Stimulated activated CD8-positive, alpha-beta memory T cell treated with anti-CD3 and anti-CD28 coated beads, Interleukin-12 subunit alpha, Interleukin-12 subunit beta, amount 100 ng/mL, for 1 hour (primary cell): ENCODE data around the gene CTSL.

ENCODE experiments used
- DNase-seq: peaks from one replicate; pipeline ENCODE4 v3.0.0-alpha.2; 2020; ENCODE audit warnings: low read depth

CTSL gene

DNA sequence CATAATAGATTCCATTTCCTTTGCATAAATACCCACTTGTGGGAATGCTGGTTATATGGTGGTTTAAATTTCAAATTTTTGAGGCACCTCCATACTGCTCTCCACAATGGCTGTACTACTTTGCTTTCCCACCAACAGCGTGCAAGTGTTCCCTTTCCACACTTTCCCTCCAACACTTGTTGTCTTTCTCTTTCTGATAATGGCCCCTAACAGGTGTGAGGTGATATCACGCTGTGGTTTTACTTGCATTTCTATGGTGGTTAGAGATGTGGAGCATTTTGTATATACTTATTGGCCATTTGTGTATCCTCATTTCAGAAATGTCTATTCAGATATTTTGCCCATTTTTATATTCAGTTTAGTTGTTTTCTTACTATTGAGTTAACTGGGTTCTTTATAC is 34.6 kb downstream of the CTSL start:
- DNase-seq: no peak

DNA sequence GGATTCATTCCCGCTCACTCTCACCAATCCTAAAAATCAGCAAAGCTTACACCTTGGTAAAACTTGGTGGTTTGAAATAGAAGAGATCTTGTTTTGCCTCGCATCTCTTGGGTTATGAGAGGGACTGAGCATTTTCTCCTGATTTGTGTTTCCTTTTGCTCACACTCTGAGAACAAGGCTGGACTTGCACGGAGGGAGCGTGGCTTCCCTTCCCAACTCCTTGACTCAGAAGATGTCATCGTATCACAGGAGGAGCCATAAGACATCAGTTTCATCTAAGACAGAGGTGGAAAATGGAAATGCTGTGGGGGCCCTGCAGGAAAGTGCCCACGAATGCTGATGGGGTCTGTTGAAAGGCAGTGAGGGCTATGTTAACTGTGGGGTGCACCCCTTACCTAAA is 37.4 kb downstream of the CTSL start:
- DNase-seq: no peak

- no peak for DNase-seq
Observed at GRCh38 chr9:87765521-87765920, 39.6 kb downstream of the CTSL start.

DNA sequence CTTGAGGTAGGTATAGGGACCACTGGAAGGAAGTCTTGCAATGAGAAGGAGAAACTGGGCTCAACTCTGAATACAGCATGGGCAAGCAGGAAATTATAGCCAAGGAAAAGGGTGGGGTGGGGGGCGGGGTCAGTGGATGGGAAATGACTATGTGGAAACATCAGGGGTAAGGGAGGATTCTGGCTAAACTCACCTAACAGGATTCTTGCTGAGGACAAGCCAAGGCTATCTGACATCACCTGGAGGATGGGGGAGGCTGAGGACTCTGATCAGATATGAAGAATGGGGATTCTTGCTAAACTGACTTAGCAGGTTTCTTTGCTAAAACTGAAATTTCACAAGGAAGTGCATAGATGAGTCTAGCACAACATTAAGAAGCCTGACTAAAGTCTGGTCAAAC is 40.8 kb downstream of the CTSL start:
- no peak for DNase-seq

DNA sequence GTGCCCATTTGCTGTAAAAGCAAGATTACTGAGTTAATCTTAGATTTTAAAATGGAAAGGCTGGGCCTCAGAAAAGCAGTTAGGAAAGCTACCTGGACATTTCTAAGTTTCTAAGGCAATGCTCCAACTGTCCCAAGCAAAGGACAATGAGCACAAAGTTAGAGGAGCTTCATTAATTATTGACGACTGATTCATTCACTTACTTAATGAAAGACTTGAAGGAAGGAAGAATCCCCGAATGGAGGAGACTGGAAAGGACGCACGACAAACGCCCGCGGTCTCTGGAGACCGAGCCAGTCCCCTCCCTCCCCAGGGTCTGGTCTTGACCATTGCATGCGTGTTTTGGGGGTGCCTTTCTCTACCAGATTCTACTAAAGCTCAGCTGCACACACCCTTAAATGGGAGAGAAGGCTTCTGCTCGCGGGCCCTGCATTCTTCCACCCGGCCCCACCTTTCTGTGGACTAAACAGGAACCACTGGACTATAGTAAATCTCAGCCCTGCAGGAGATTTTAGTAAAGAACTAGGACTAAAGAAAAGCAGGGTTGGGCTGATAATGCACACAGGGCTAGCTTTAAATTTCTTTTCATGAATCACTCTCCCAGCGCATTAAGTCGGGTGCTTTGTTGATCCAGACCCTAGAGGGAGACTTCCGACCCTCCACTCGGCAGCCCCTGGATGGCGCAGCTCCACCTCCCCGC is 44.8 kb downstream of the CTSL start:
- DNase-seq: no peak

GRCh38 chr9:87771316-87772006 is 45.5 kb downstream of the CTSL start:
- no peak for DNase-seq

DNA sequence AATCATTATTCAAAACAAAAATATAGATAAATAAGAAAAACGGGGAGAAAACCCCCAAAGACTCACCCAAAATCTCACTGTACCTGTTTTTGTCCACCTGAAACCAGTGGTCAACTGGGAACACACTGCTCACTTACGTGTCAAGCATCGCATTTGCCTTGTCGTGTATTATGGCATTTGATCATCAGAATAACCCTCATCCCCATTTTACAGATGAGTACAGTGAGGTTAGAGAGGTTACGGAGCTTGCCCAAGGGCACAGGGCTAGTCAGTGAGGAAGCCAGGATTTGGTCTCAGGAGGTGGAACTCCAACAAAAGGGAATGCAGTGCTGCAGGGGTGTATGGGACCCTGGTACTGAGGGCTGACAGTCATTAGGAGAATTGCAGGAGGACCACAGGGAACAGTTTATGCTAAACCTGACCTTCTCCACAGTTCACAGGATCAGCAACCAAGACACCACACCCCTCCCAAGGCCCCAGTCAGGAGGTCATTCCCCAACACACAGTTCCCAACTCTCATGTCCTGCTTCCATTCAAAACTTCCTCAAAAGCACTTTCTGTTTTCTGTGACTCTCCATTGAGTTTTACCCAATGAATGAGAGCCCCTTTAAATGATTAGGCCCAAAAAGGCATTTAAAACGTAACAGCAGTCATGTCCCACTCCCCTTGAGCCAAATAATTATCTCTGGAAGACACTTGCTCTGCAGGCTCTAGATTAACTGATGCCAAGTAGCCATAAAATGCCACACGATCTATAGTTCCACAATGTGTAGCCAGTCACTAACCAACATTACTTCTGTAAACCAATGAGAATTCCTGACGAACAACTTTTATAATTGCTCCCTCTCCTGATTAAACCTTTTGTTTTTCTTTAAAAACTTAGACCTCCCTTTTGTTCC is 50.8 kb downstream of the CTSL start:
- DNase-seq: no peak

- DNase-seq: no peak
Observed at GRCh38 chr9:87778996-87779395, 53.1 kb downstream of the CTSL start.
